K562 (cell line): Measurements from ENCODE around the gene KRIT1. TPM values are rescaled to one million over a fixed set of nuclear protein-coding genes. Genes with fewer than 3 reads are reported as not detected.

Experiments used
- ATAC-seq: fragments of 200-7000 bp; cut with Tn5 transposase; 3 replicates; pipeline ENCODE4 v1.9.1; 2020; ENCODE audit warnings: moderate library complexity
- BruUV-seq: library from RNA; stranded (reverse); fragments of 400-500 nt; replicated peaks from 2 replicates; lab custom pipeline; 2021; lab: Mats Ljungman, UMichigan
- CTCF ChIA-PET: fragments of 300-600 bp; formaldehyde crosslinking; extraction: SDS; loops from one replicate; lab custom pipeline; 2021; ENCODE audit warnings: low intra/inter-chr PET ratio; lab: Yijun Ruan, JAX
- POLR2A ChIA-PET: fragments of 300-600, 350-650 bp; sonication (Branson Sonifier 250); formaldehyde crosslinking; extraction: SDS; loops from one replicate; lab custom pipeline; 2021; ENCODE audit warnings: antibody characterized with exemption, inconsistent platforms; lab: Yijun Ruan, JAX
- DNase-seq, 4 experiments: peaks; one replicate each; pipeline versions ENCODE4 v3.0.0 to v3.0.0-alpha.2; 2011 to 2018; ENCODE audit warnings: low spot score in 3 of 4, mixed read lengths in 3 of 4; ENCODE audit errors: extremely low read depth in 1 of 4
- FAIRE-seq: peaks from 2 replicates; lab custom pipeline; 2011; peaks lifted over from hg19 to GRCh38; lab: Jason Lieb, UNC
- H2AFZ ChIP-seq: 2 replicates; pipeline ENCODE4 v1.6.0; 2011; ENCODE audit warnings: low read depth, low read length, control low read depth, inconsistent platforms
- H3K27ac ChIP-seq: fragments of 200-600 bp; 3 replicates; pipeline ENCODE4 v1.8.0; 2011; ENCODE audit warnings: low read depth, mild to moderate bottlenecking, control low read depth, inconsistent platforms, low read length, moderate library complexity, mixed read lengths; ENCODE audit errors: extremely low read depth
- H3K27me3 ChIP-seq, 2 experiments: fragments of 300-600 bp in 1 of 2; 2 replicates in 1 of 2; 3 replicates in 1 of 2; pipeline versions ENCODE4 v1.6.0 to v1.8.0; 2011; ENCODE audit warnings: inconsistent platforms in 2 of 2, low read length in 2 of 2, mild to moderate bottlenecking in 1 of 2, mixed read lengths in 1 of 2, moderate library complexity in 1 of 2; ENCODE audit not compliant: control insufficient read depth in 2 of 2, insufficient read depth in 2 of 2
- H3K36me3 ChIP-seq: fragments of 300-600 bp; 3 replicates; pipeline ENCODE4 v1.8.0; 2011; ENCODE audit warnings: mild to moderate bottlenecking, low read length, inconsistent platforms; ENCODE audit not compliant: control insufficient read depth, insufficient read depth
- H3K4me1 ChIP-seq, 2 experiments: fragments of 200-600 bp in 1 of 2; replicated peaks in 1 of 2; 2 replicates in 1 of 2; 3 replicates in 1 of 2; pipeline versions ENCODE4 v1.5.1 to v1.8.0; 2011; ENCODE audit warnings: inconsistent platforms in 2 of 2, low read length in 2 of 2, mild to moderate bottlenecking in 1 of 2, mixed read lengths in 1 of 2, moderate library complexity in 1 of 2; ENCODE audit not compliant: control insufficient read depth in 2 of 2, insufficient read depth in 2 of 2
- H3K4me2 ChIP-seq: 2 replicates; pipeline ENCODE4 v1.6.1; 2011; ENCODE audit warnings: low read length, control low read depth, inconsistent platforms, mixed read lengths; ENCODE audit not compliant: insufficient read depth
- H3K4me3 ChIP-seq: fragments of 200-600 bp; sonication (generic), shearing (Covaris generic); 2 replicates; pipeline ENCODE4 v1.5.1; 2016; ENCODE audit warnings: control low read depth, inconsistent platforms
- H3K79me2 ChIP-seq: fragments of 200-600 bp; 3 replicates; pipeline ENCODE4 v1.8.0; 2011; ENCODE audit warnings: low read length, inconsistent platforms; ENCODE audit not compliant: control insufficient read depth, insufficient read depth
- H3K9ac ChIP-seq, 2 experiments: 2 replicates each; pipeline versions ENCODE4 v1.6.0 to v1.6.1; 2011; ENCODE audit warnings: low read depth in 2 of 2, low read length in 2 of 2, control low read depth in 1 of 2, inconsistent platforms in 1 of 2, mild to moderate bottlenecking in 1 of 2, mixed read lengths in 1 of 2; ENCODE audit not compliant: insufficient read depth in 1 of 2
- H3K9me1 ChIP-seq: one replicate; pipeline ENCODE4 v1.6.0; 2011; ENCODE audit warnings: inconsistent platforms, mild to moderate bottlenecking, low read length, moderate library complexity; ENCODE audit not compliant: control insufficient read depth, insufficient read depth
- H3K9me3 ChIP-seq: replicated peaks from 2 replicates; pipeline ENCODE4 v1.5.1; 2011; ENCODE audit warnings: low read depth, low read length, inconsistent platforms; ENCODE audit not compliant: control insufficient read depth, insufficient read depth
- H4K20me1 ChIP-seq: replicated peaks from 2 replicates; pipeline ENCODE4 v1.6.1; 2011; ENCODE audit warnings: low read length, inconsistent platforms, mixed read lengths; ENCODE audit not compliant: control insufficient read depth, insufficient read depth
- KDM1A ChIP-seq, 2 experiments: fragments of 450-650 bp; IDR thresholded peaks; 2 replicates each; pipeline ENCODE4 v1.6.1; 2016; ENCODE audit warnings: mild to moderate bottlenecking in 2 of 2
- KDM5B ChIP-seq: fragments of 200-600 bp; sonication (generic); IDR thresholded peaks from 2 replicates; pipeline ENCODE4 v1.6.1; 2012; ENCODE audit warnings: low read depth, mild to moderate bottlenecking, moderate library complexity, low read length, control low read depth, inconsistent platforms; ENCODE audit not compliant: insufficient replicate concordance
- LCOR ChIP-seq: sonication (generic); formaldehyde crosslinking; IDR thresholded peaks from 2 replicates; pipeline ENCODE4 v1.8.0; 2022; ENCODE audit warnings: mild to moderate bottlenecking, missing genetic modification reagents
- REST ChIP-seq, 2 experiments: fragments of 450-650 bp; formaldehyde crosslinking in 1 of 2; IDR thresholded peaks; 2 replicates each; pipeline versions ENCODE4 v1.4.0 to v1.6.1; 2014 to 2020; ENCODE audit warnings: mild to moderate bottlenecking in 2 of 2, borderline replicate concordance in 1 of 2, low read depth in 1 of 2
- TBL1XR1 ChIP-seq, 2 experiments: IDR thresholded peaks; 2 replicates each; pipeline ENCODE4 v1.6.1; 2012; ENCODE audit warnings: improper control_type of control experiment in 2 of 2, low read length in 2 of 2, mild to moderate bottlenecking in 1 of 2
- TCF7 ChIP-seq: sonication (generic); IDR thresholded peaks from 2 replicates; pipeline ENCODE4 v1.6.1; 2016; ENCODE audit warnings: antibody characterized with exemption, borderline replicate concordance
- XRCC3 ChIP-seq: fragments of 450-650 bp; IDR thresholded peaks from 2 replicates; pipeline ENCODE4 v1.6.1; 2017; ENCODE audit warnings: mild to moderate bottlenecking, moderate library complexity
- ZFP1 ChIP-seq: fragments of 450-650 bp; formaldehyde crosslinking; IDR thresholded peaks from 2 replicates; pipeline ENCODE4 v1.4.0; 2020; ENCODE audit warnings: mild to moderate bottlenecking, mixed read lengths
- WGBS: fragments of 100-300 bp; shearing (Covaris generic); methylation state at CpG from one replicate; pipeline ENCODE4 v1.1.6; 2016; ENCODE audit warnings: low coverage, mixed read lengths; ENCODE audit not compliant: insufficient coverage; ENCODE audit errors: missing lambda C conversion rate; 5-methylcytosine and 5-hydroxymethylcytosine counted together
- in situ Hi-C: fragments of 300-500 bp; cut with MboI; formaldehyde crosslinking; loops from 4 replicates; pipeline ENCODE4 v1.15.0; 2018; ENCODE audit warnings: inconsistent platforms, mixed read lengths
- intact Hi-C: fragments of 100-400 bp; cut with micrococcal nuclease; formaldehyde crosslinking; loops from 2 replicates; pipeline ENCODE4 v1.14.2; 2022
- polyA plus RNA-seq, 8 experiments: library from polyadenylated mRNA; depleted of rRNA in 4 of 8; stranded (reverse) in 5 of 8; unstranded in 3 of 8; fragments of >200 nt; fragmentation: Nextera tagmentation in 2 of 8; fragmentation: Illumina TruSeq in 1 of 8; extraction: Ambion mirVana in 2 of 8; extraction: Trizol in 1 of 8; gene quantifications; 2 replicates each; pipeline versions ENCODE4 v1.2.1 to v1.2.3, GENCODE V29; 2011 to 2014; ENCODE audit warnings: inconsistent platforms in 1 of 8, missing spikeins in 1 of 8
- total RNA-seq, 7 experiments: library from RNA; depleted of rRNA in 6 of 7; stranded (reverse); fragments of >200 nt in 6 of 7; fragmentation: Illumina TruSeq in 2 of 7; extraction: Trizol in 2 of 7; gene quantifications; 2 replicates each; pipeline versions ENCODE4 v1.2.1 to v1.2.3, GENCODE V29; 2011 to 2021; ENCODE audit warnings: low replicate concordance in 1 of 7
- TF ChIP-seq, protein P1 (sequence below): sonication (generic); formaldehyde crosslinking; IDR thresholded peaks from 2 replicates; pipeline ENCODE4 v1.8.0; 2022; ENCODE audit warnings: mild to moderate bottlenecking, missing genetic modification reagents, borderline replicate concordance
- TF ChIP-seq, protein P2 (sequence below): fragments of 250-450 bp; sonication (Bioruptor Pico); IDR thresholded peaks from 2 replicates; pipeline ENCODE4 v1.8.0; 2021; ENCODE audit warnings: mild to moderate bottlenecking, moderate library complexity

Gene KRIT1
- total and polyA plus RNA-seq, 9 of the 15 experiments (the other 6 are each of a cell fraction or from before 2014, with no cell fraction given) = 21.5 to 81.4 (median 55.9) TPM

DNA sequence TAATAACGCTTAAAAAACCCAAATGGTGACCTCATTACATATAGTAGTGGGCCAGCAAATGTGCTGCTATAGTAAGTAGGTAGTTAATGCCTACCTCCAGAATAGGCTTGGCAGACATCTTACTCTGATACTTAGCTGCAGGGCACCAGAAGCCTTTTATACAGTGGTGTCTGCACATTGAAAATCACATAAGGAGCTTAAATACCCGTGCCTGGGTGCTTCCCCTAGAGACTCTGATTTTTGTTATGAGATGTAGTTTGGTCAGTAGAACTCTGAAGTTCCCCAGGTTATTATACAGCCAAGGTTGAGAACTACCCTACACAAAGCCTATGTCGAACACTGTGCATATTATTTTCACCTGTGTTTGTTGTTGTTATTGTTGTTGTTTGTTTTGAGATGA is 47.3 kb upstream of the KRIT1 start (continued):
- TF ChIP-seq, protein P1, sequence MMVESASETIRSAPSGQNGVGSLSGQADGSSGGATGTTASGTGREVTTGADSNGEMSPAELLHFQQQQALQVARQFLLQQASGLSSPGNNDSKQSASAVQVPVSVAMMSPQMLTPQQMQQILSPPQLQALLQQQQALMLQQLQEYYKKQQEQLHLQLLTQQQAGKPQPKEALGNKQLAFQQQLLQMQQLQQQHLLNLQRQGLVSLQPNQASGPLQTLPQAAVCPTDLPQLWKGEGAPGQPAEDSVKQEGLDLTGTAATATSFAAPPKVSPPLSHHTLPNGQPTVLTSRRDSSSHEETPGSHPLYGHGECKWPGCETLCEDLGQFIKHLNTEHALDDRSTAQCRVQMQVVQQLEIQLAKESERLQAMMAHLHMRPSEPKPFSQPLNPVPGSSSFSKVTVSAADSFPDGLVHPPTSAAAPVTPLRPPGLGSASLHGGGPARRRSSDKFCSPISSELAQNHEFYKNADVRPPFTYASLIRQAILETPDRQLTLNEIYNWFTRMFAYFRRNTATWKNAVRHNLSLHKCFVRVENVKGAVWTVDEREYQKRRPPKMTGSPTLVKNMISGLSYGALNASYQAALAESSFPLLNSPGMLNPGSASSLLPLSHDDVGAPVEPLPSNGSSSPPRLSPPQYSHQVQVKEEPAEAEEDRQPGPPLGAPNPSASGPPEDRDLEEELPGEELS (CRISPR knock-in tag) = no peak
- TF ChIP-seq KDM5B (no peak), TCF7 (no peak), LCOR (CRISPR knock-in tag) (no peak), ZFP1 (CRISPR knock-in tag) (no peak), XRCC3 (no peak)
- TF ChIP-seq, protein P2, sequence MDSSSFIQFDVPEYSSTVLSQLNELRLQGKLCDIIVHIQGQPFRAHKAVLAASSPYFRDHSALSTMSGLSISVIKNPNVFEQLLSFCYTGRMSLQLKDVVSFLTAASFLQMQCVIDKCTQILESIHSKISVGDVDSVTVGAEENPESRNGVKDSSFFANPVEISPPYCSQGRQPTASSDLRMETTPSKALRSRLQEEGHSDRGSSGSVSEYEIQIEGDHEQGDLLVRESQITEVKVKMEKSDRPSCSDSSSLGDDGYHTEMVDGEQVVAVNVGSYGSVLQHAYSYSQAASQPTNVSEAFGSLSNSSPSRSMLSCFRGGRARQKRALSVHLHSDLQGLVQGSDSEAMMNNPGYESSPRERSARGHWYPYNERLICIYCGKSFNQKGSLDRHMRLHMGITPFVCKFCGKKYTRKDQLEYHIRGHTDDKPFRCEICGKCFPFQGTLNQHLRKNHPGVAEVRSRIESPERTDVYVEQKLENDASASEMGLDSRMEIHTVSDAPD (CRISPR knock-in tag) = no peak

DNA sequence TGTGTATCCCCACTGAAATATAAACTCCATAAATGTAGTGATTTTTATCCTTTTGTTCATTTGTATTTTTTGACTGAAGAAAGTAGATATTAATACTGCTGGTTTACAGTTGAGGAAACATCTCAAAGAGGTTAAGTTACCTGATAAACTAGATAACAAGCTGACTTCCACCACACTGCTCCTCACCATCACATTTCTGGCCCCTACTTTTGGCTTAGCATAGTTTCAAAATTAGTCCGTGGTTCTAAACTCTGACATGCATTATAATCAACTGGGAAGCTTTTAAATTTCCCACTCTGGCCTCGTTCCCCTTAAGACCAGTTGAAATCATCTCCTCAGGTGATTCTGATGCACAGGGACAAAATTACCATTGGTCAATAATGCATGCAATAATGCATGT is 43.6 kb upstream of the KRIT1 start:
- Histone ChIP-seq H3K36me3 (no peaks in the 10 kb centered on the region), H3K27ac (no peak overlapping the region), H3K9me3 (no peaks in the 10 kb centered on the region), H3K4me1 (peaks cover 0 to 3% of the 10 kb centered on the region in 2 experiments; a peak in 1 of 5 replicates), H3K4me2 (no peak overlapping the region), H3K9ac (no peak overlapping the region), H2AFZ (no peak overlapping the region), H3K9me1 (no peaks in the 10 kb centered on the region), H4K20me1 (no peaks in the 10 kb centered on the region), H3K4me3 (no peak overlapping the region), H3K79me2 (peaks cover 4% of the 10 kb centered on the region; the same call in 2 of the 3 replicates), H3K27me3 (no peaks in the 10 kb centered on the region)
- ATAC-seq (no peak), FAIRE-seq (no peak), DNase-seq (no peak)
- intact Hi-C loops (no loop called here), in situ Hi-C loops (no loop called here)
- ChIA-PET CTCF (no interaction called here), POLR2A (interaction anchor here (1.7 kb wide), 1 partner anchor 10 kb away, joined by 7 read pairs; no protein-coding TSS in a partner anchor)
- no TSS peak for BruUV-seq
- WGBS = 53% methylated on average over 2 of the region's 2 CpGs
- TF ChIP-seq KDM1A (IDR thresholded peaks at IDR 0.05) (no peak), TBL1XR1 (IDR thresholded peaks at IDR 0.05; ENCODE audit: low read length in 2 of 2) (no peak), REST (IDR thresholded peaks at IDR 0.05; ENCODE audit: borderline replicate concordance) (no peak), REST (CRISPR knock-in tag; IDR thresholded peaks at IDR 0.05; ENCODE audit: low read depth) (no peak)
